DMS79 treated with DMSO at 0.1 percent for 48 hours (cell line): ENCODE data around the gene STX8.
"Not testable (repeated sequence)": the region's sequence is repeated elsewhere in the genome, so short reads cannot be mapped to it uniquely, and the experiment has no call there.

Source experiments
- DNase-seq: peaks from one replicate; lab custom pipeline; 2025; lab: John Stamatoyannopoulos, UW

STX8 gene

DNA sequence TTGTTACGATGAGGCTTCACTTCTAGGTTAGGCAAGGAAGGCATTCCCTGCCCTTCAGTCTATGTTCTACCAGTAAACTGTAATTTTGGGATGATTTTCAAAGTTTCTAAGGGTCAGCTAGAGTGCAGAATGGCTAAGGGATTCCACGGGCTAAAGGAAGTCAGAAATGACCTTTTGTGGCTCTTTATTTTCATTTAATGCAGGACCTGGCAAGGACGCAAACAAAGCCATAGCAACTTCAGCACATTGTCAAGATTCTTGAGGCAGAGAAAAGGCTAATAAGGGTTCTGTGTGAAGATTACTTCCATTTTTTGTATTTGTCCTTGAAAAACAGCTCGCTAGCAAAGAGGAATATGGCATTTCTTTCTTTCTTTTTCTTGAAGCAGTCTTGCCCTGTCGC is 76.6 kb downstream of the STX8 start:
- no peak for DNase-seq

- no peak for DNase-seq
Measured at GRCh38 chr17:9498490-9498889, 77.1 kb downstream of the STX8 start.

DNA sequence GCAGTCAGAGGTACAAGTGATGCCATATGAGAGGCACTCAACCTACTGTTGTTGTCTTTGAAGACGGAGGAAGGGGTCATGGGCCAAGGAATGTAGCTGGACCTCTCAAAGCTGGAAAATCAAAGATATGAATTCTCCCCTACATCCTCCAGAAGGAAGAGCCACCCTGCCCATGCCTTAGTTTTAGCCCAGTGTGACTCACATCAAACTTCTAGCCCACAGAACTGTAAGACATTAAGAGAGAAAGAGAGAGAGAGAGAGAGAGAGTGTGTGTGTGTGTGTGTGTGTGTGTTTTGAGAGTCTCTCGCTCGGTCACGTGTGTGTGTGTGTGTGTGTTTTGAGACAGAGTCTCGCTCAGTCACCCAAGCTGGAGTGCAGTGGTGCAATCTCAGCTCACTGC is 87.1 kb downstream of the STX8 start:
- DNase-seq = no peak

DNA sequence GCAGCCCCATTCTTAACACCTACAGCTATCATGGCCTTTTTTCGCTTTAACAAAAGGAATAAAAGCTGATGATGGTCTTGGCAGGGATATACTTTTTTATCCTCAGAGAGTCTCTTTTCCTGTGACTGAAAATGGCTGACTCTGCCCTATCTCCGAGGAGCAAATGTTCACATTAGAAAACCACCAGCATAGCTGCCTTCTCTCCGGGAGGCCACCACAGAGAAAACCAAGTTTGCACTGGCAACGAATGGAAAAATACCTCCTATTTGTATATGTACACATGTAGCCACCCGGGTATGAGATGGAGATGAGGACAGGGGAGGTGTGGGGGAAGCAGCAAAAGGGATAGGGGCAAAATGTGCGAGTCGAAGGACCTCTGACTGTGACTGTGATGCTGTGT is 88.2 kb downstream of the STX8 start:
- no peak for DNase-seq

DNA sequence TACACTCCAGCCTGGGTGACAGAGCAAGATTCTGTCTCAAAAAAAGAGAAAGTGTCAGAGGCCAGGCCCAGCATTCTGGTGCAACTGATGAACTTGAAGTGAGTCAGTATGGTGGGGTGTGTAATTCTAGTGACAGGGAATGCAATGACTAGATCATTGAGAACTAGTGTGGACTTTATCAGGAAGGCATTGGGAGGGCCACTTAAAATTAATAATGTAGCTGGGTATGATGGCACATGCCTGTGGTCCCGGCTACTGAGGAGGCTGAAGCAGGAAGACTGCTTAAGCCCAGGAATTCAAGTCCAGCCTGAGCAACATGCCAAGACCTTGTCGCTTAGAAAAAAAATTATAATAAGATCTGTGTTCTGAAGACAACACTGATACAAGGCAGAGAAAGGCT is 90.8 kb downstream of the STX8 start:
- DNase-seq = no peak

DNA sequence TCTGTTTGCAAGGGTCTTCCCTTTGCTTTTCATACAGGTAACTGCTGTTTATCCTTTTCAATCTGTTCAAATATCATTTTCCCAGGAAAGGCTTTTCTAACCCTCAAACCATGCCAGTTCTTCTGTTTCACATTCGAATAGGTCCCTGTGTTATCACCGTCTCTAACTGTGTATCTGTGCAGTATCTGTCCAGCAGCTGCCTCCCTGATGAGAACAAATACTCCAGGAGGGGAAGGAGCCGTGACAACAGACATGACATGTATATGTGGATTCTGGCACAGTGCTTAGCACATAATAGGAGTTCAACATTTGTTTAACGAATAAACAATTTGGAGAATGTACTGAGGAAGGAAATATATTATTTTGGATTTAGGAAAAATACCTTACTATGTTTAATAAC is 95.7 kb downstream of the STX8 start:
- no peak for DNase-seq

DNA sequence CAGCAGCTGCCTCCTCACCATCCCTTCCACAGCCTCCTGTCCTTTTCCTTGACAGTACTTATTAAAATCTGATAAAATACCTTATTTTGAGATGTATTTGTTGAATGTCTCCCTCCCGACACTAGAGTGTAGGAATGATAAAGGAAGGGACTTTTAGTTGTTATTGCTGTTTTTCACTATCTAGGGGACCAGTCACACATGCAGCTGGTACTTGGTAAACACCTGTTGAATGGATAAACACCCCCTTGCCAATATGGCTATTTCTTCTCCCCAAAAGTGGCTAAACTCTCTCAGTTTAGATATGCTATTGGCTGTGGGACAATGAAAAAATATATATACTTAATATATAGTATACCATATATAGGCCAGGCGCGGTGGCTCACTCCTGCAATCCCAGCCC is 96.7 kb downstream of the STX8 start:
- DNase-seq = no peak

DNA sequence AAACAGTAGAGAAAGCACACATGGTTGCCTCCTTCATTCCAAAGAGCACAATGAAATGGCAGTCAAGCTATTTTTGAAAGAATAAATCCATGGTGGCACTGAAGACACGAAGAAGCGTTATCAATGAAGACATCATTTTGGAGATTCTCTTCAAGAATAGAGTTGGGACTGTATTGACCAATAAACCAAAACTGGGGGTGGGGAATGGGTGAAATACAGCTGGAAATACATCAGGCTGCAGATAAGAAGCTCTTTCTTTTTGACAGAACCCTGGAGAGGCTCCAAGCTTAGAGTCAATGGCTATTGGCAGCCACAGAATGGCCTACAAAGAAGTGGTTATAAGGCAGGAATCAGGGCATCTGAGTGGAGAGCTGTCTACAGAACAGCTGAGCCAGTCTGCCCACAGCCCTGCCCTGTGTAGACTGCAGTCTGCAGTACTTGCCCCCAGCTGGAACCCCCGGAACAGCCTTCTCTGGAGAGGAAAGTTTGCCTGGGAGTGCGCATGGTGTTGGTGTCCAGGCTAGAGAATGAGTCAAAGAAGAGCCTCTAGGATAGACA is 100.4 kb downstream of the STX8 start:
- DNase-seq = no peak

GRCh38 chr17:9473711-9474110 is 101.9 kb downstream of the STX8 start:
- DNase-seq = no peak

DNA sequence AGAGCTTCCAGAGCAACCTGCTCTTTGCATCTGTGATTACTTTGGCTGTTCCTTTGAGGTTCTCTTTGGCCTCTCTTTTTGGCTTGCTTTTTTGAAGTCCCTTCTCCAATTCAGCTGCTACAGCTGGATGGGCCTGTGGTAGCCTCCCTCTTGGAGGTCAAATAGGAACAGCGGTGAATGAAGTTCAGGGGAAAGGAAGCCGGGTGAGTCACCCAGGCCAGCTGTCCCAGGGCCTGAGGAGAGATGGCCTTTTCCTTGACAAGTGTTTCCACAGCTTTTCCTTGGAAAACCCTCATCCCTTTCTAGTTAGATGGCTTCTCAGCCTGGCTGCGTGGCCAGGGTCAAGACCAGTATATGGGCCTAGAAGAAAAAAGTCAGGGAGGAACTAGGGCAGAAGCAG is 103.1 kb downstream of the STX8 start:
- DNase-seq = no peak

DNA sequence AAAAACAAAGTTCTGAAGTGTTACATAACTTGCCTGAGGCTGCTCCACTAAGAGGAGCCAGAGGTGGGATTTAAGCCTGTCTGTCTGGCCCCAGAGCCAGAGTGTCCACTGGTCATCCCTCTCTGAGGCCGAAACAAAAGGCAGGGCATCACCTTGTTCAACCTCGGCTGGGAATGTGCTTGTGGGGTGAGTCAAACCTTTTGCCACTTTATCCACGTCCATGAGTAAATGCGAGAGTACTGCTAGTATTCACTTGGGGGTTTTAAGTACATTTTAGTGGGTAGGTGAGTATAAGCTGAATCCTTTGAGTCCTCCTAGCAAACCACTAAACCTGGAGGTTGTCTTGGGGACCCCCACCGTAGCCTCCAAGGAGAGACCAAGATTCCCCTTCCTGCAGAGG is 103.5 kb downstream of the STX8 start:
- no peak for DNase-seq

DNA sequence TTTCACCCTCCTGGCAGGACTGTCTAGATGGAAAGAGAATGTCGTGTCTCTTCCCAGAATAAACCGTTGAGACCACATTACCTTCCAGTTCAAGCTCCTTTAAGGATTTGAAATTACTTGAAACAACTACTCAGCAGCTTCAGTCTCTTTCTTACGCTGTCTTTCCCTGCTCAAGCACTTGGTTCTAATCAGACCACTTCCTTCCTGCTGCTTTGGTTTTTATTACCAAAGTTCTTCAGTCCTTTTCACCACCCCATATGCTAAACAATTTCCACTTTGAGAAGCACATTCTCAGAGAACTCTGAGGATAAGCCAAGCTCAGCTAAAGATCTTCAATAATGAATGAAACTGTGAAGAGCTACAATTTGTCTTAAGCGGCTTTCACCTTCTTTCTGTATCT is 105.4 kb downstream of the STX8 start:
- no peak for DNase-seq

DNA sequence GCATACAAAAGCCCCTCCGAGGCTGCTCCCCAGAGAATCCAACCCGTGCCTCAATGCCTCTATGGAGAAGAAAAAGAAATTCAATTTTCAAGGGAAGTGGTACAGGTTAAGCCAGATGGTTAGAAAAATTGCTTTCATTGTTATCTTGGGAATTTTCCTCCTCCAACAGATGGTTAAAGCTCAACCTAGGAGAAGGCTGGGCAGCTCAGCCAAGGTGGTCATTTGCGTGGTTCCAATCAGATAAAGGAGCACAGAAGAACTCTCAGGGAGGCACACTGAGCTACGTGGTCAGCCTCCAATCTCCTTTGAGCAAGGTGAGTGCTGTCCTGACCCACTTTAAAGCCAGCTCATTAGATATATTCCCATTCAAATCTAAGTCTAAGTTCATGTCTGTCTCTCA is 106.7 kb downstream of the STX8 start:
- no peak for DNase-seq

DNA sequence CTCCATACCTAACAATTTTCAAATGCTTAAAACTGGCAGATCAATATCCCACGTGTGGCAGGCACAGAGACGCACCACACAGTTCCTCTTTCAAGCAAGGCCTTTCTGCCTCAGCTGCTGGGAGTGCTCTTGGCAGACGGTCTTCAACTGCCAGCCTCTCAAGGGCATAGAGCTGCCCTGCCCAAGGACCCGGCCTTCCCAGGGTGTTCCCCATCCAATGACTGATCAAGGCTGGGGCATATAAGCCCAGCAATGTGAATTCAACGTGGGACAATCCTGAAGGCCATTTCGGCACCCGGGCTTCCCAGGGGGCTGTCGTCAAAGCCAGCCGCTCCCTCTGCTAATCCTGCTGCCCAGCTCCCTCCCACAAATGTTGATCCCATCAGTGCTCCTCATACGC is 107.1 kb downstream of the STX8 start:
- DNase-seq = no peak

- DNase-seq = no peak
Measured at GRCh38 chr17:9467518-9467917, 108.1 kb downstream of the STX8 start.

DNA sequence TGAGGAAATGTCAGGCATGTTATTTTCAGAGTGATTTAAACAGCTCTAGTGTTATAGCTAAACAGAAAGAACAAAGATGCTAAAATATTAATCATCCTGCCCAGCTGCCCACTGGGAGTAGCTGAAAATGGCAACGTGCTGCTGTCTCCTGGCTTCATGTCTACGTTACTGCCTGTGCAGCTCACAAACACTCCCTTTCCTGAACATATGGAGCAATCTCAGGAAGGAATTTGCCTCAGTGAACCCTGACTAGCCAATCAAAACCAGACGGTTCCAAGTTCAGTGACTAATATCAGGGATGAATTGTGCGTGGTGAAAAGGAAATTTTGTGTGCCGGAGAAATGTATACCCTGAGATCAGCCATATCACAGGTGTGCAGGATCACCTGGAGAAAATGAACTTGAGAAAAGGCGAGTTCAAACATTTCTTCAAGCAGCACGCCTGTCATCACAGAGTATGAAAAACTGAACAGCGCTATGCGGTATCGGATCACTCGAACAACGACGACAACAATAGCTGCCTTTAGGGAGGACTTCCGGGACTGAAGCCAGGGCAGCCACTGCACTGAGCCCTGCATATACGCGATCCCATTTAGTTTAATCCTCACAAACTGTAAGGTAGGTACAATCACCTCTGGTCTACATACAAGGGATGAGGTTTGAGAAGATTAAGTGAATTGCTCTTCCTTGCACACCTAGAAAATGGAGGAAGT is 110.3 kb downstream of the STX8 start:
- no peak for DNase-seq

- DNase-seq = no peak
Measured at GRCh38 chr17:9457005-9457404, 118.6 kb downstream of the STX8 start.

DNA sequence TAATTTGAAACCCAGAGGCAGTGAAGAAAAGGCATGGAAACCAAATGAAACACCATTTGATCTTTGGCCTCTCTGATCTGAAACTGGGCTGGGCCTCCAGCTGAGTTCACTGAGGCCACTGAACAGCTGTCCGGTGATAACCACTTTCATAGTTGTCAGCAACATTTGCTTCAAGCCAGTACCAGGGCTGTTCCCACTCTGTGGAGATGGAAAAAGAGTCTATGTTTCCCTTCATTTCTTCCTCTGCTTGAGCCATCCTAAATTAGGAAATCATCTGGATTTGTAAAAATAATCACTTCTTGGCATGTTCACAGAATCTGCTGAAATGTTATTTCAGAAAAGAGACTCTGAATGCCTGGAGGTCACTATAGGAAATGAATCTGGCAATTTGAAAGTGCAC is 119.3 kb downstream of the STX8 start:
- no peak for DNase-seq

DNA sequence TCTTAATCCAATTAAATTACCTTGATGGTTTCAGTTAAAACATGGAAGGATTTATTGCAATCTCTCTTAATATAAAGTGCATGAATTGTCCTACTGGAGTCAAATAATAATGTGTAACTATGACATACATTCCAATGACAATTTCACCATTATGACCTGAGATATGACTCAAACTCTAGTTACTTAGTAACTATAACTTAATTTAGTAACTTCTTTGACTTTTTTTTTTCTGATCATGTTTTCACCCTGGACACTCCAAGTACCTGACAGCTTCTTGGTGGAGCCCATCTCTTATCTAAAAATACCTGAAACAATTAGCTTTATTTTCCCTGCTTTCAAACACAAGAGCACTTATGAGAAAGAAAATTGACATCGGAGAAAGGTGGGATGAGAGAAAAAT is 123.7 kb downstream of the STX8 start:
- no peak for DNase-seq

- DNase-seq = not testable (repeated sequence)
Measured at GRCh38 chr17:9447298-9447697, 128.3 kb downstream of the STX8 start.

DNA sequence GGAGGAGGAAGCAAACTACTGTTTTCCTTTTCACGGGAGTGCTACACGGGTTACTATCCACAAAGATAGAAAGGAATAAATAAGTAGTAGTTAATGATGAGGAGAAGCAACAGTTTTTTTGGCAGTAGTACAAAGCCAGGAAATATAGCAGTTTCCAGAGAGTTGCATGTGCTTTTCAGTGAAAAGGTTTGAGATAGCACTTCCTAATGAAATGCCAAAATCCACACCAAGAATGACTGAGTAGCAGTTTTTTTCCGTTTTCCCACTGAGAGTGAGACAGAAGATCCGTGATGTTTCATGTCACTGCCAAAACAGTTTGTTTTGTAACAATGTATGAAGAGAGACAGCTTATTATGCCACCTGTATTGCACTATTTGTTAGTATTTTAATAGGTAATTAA is 129.1 kb downstream of the STX8 start:
- DNase-seq = no peak

GRCh38 chr17:9445424-9445823 is 130.2 kb downstream of the STX8 start:
- DNase-seq = no peak

DNA sequence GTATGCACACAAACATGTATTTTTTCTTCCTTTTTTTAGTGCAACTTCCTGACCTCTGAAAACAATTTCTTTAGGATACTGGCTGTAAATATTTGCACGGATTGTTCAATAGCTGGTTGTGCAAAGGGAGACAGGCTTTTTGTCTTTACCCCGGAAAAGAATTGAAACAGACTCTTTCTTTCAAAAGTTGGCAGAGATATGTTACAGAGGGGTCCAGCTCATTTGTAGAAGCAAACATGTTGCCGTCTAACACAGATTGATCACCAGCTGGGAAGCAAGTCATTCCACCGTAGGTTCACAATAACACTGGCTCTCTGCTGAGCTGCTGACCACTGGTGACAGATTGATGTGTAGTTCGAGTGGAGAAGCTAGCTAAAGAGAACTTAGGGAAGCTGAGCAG is 130.9 kb downstream of the STX8 start:
- no peak for DNase-seq

GRCh38 chr17:9443811-9444210 is 131.8 kb downstream of the STX8 start:
- DNase-seq = no peak
